Muscle of leg (tissue), 11 donors: ENCODE results near the gene GCNA. TPM values are rescaled to one million over a fixed set of nuclear protein-coding genes. Genes with fewer than 3 reads are reported as not detected.
A peak's percentile ranks its signal among the peaks of the same experiment; 100 is the strongest.
"Not testable (repeated sequence)": the region's sequence is repeated elsewhere in the genome, so short reads cannot be mapped to it uniquely, and the experiment has no call there.

Experiments
- DNase-seq: peaks from one replicate; pipeline ENCODE4 v3.0.0; 2013
- H3K27ac ChIP-seq: one replicate; pipeline ENCODE4 v1.5.1; 2013; ENCODE audit warnings: mild to moderate bottlenecking, low read length, control low read depth
- H3K27me3 ChIP-seq: one replicate; pipeline ENCODE4 v1.6.1; 2013; ENCODE audit warnings: low read length; ENCODE audit not compliant: control insufficient read depth, insufficient read depth
- H3K36me3 ChIP-seq: one replicate; pipeline ENCODE4 v1.6.1; 2013; ENCODE audit warnings: low read length; ENCODE audit not compliant: control insufficient read depth, insufficient read depth
- H3K4me1 ChIP-seq: one replicate; pipeline ENCODE4 v1.6.1; 2013; ENCODE audit warnings: low read length; ENCODE audit not compliant: control insufficient read depth, insufficient read depth
- H3K4me3 ChIP-seq: one replicate; pipeline ENCODE4 v1.5.1; 2013; ENCODE audit warnings: low read length, control low read depth
- H3K9me3 ChIP-seq: replicated peaks from 2 replicates; pipeline ENCODE4 v1.6.1; 2013; ENCODE audit warnings: low read depth, low read length; ENCODE audit not compliant: control insufficient read depth
- WGBS: methylation state at CpG from one replicate; pipeline ENCODE4 v1.1.5; 2013; ENCODE audit warnings: missing lambda C conversion rate; ENCODE audit not compliant: insufficient coverage; 5-methylcytosine and 5-hydroxymethylcytosine counted together
- polyA plus RNA-seq, 8 donors: library from polyadenylated mRNA; unstranded; fragments of 120-200 nt; gene quantifications; one replicate each; pipeline versions ENCODE4 v1.2.1 to v1.2.3, GENCODE V29; 2013; ENCODE audit warnings: inconsistent platforms in 1 of 8, low replicate concordance in 1 of 8; ENCODE audit not compliant: insufficient read length in 8 of 8, insufficient read depth in 1 of 8
- total RNA-seq: library from RNA; stranded (reverse); fragments of 120-200 nt; gene quantifications from one replicate; pipeline ENCODE4 v1.2.4, GENCODE V29; 2013

GCNA gene
- total and polyA plus RNA-seq, 9 donors = 1.7 to 3.4 (median 2.1) TPM

DNA sequence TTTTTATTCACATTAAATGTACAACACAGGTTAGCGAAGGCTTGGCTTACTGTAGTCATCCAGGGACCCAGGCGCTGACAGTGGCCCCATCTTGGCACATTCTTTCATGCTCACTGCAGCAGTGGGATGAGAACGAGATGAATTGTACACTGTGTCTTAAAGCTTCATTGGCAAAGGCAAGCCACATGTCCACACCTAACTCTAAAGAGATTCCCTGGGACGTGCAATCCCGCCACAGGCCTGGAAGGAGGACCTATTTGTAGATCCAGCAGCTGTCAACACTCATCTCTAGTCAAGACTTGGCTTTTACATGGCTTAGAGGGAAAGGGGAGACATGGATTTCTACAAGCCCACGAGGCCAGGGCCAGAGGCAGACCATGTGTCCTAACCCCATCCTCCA, 56.1 kb downstream of the GCNA start:
- 40% methylated on average over 2 of the region's 6 CpGs for WGBS
- H3K9me3 ChIP-seq = no peaks in the 10 kb centered on the region
- peak overlapping the region; percentile 9 for H3K27ac ChIP-seq
- no peak overlapping the region for H3K4me3 ChIP-seq
- peaks cover 14% of the 10 kb centered on the region for H3K4me1 ChIP-seq
- peaks cover 3% of the 10 kb centered on the region for H3K27me3 ChIP-seq
- H3K36me3 ChIP-seq = no peaks in the 10 kb centered on the region
- peak; percentile 69 for DNase-seq

GRCh38 chrX:71636438-71637252, 58.4 kb downstream of the GCNA start:
- H3K9me3 ChIP-seq = no peaks in the 10 kb centered on the region
- no peaks in the 10 kb centered on the region for H3K36me3 ChIP-seq
- H3K4me3 ChIP-seq = no peak overlapping the region
- DNase-seq = no peak
- WGBS = 66% methylated on average over 4 of the region's 9 CpGs
- peak overlapping the region; percentile 55 for H3K27ac ChIP-seq
- H3K4me1 ChIP-seq = peaks cover 14% of the 10 kb centered on the region
- peaks cover 6% of the 10 kb centered on the region for H3K27me3 ChIP-seq

DNA sequence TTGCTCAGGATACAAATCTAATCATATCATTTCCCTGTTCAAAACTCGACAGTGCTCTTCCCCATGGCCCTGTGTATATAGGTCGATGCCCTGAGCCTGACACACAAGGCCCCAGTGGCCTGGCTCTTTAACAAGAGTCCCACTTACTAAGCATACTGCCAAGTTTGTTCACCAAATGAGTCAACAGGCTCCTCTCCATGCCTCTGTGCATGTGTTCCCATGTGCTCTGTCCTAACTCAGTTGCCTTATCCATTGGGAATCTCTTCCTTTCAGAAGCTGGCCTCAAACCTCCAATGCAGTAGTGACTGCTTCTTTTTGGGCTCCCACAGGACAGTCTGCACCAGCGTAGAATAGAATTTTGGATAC, 59.0 kb downstream of the GCNA start:
- Histone ChIP-seq H3K36me3 (no peaks in the 10 kb centered on the region), H3K4me1 (peaks cover 14% of the 10 kb centered on the region), H3K4me3 (no peak overlapping the region), H3K9me3 (no peaks in the 10 kb centered on the region), H3K27ac (peak overlapping the region; percentile 55), H3K27me3 (peaks cover 6% of the 10 kb centered on the region)
- 93% methylated on average over 2 of the region's 3 CpGs for WGBS
- no peak for DNase-seq

DNA sequence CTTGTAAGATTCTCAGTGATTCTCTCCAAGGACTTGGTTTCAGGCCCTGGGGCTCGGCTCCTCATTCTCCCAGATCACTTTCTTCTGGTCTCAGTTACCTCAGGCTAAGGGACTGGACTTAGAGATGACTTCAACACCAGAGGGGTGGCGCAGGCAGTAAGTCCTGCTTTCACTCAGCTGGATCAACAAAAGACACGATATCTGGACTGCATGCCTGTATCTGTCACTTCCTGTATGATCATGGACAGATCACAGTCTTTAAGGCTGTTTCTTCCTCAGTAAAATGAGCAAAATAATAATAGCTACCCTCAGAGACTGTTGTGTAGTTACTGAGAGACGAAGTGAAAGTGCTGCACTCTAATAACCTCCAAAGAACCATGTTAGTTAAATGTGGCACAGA, 59.6 kb downstream of the GCNA start:
- Histone ChIP-seq H3K36me3 (no peaks in the 10 kb centered on the region), H3K9me3 (no peaks in the 10 kb centered on the region), H3K27ac (no peak overlapping the region), H3K4me1 (peaks cover 14% of the 10 kb centered on the region), H3K4me3 (no peak overlapping the region), H3K27me3 (peaks cover 6% of the 10 kb centered on the region)
- WGBS = 61% methylated on average over 2 of the region's 4 CpGs
- DNase-seq = no peak

GRCh38 chrX:71638409-71638808, 60.2 kb downstream of the GCNA start:
- Histone ChIP-seq H3K4me3 (no peak overlapping the region), H3K27ac (no peak overlapping the region), H3K36me3 (no peaks in the 10 kb centered on the region), H3K9me3 (no peaks in the 10 kb centered on the region), H3K4me1 (peaks cover 11% of the 10 kb centered on the region), H3K27me3 (peaks cover 6% of the 10 kb centered on the region)
- 72% methylated on average over 3 of the region's 4 CpGs for WGBS
- DNase-seq = no peak

GRCh38 chrX:71640002-71640401, 61.8 kb downstream of the GCNA start:
- Histone ChIP-seq H3K4me3 (no peak overlapping the region), H3K36me3 (no peaks in the 10 kb centered on the region), H3K9me3 (no peaks in the 10 kb centered on the region), H3K4me1 (peaks cover 8% of the 10 kb centered on the region), H3K27me3 (peaks cover 6% of the 10 kb centered on the region), H3K27ac (no peak overlapping the region)
- 86% methylated on average over 3 of the region's 4 CpGs for WGBS
- no peak for DNase-seq

DNA sequence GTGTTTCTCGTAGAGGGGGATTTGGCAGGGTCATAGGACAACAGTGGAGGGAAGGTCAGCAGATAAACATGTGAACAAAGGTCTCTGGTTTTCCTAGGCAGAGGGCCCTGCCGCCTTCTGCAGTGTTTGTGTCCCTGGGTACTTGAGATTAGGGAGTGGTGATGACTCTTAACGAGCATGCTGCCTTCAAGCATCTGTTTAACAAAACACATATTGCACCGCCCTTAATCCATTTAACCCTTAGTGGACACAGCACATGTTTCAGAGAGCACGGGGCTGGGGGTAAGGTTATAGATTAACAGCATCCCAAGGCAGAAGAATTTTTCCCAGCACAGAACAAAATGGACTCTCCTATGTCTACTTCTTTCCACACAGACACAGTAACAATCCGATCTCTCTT, 66.2 kb downstream of the GCNA start:
- H3K27ac ChIP-seq, H3K36me3 ChIP-seq, H3K4me1 ChIP-seq, DNase-seq, H3K27me3 ChIP-seq, H3K4me3 ChIP-seq, H3K9me3 ChIP-seq: not testable (repeated sequence)
- 90% methylated on average over 1 of the region's 6 CpGs for WGBS

DNA sequence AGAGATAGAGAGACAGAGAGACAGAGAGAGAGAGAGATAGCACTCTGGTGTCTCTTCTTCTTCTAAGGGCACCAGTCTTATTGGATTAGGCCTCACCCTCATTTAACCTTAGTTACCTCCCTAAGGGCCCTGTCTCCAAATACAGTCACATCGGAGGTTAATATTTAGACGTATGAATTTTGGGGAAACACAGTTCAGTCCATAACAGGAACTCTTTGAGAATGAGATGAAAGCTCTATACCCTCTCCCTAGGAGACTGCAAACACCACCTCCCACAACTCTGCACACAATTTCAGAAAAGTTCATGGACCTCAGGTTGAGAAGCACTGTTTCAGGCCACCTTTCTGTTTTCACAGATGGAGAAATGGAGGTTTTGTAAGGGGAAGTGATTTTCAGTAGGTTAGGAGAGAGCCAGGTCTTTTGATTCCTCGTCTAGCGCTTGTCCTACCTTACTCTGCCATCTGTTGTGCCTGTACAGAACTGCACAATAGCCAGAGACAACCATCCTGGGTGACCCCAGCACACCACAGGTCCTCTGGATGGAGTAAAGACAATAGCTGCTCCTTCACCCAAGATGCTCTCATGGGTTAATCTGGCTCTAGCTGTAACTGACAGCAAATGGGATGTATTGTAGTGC, 72.2 kb downstream of the GCNA start:
- DNase-seq = no peak
- Histone ChIP-seq H3K27me3 (no peaks in the 10 kb centered on the region), H3K4me1 (no peaks in the 10 kb centered on the region), H3K27ac (no peak overlapping the region), H3K36me3 (no peaks in the 10 kb centered on the region), H3K4me3 (no peak overlapping the region), H3K9me3 (no peaks in the 10 kb centered on the region)
- no CpG with 5 or more reads among the region's 4 CpGs for WGBS

GRCh38 chrX:71652405-71652804, 74.2 kb downstream of the GCNA start:
- H3K9me3 ChIP-seq = no peaks in the 10 kb centered on the region
- peak; percentile 63 for DNase-seq
- H3K4me3 ChIP-seq = no peak overlapping the region
- no peak overlapping the region for H3K27ac ChIP-seq
- WGBS = no CpG with 5 or more reads among the region's 2 CpGs
- no peaks in the 10 kb centered on the region for H3K27me3 ChIP-seq
- no peaks in the 10 kb centered on the region for H3K4me1 ChIP-seq
- H3K36me3 ChIP-seq = no peaks in the 10 kb centered on the region

- no peaks in the 10 kb centered on the region for H3K36me3 ChIP-seq
- no peaks in the 10 kb centered on the region for H3K4me1 ChIP-seq
- H3K4me3 ChIP-seq = no peak overlapping the region
- H3K27ac ChIP-seq = no peak overlapping the region
- no peaks in the 10 kb centered on the region for H3K9me3 ChIP-seq
- no peaks in the 10 kb centered on the region for H3K27me3 ChIP-seq
- 80% methylated on average over 1 of the region's 2 CpGs for WGBS
- no peak for DNase-seq
These were observed 75.1 kb downstream of the GCNA start for GRCh38 chrX:71653344-71653743.
